GM23338 (cell line): ENCODE measurements around the gene ACSBG1.

Source experiments
- CTCF ChIP-seq, 2 experiments: fragments of 200-600 bp in 1 of 2; sonication (generic) in 1 of 2; conservative IDR thresholded peaks; 2 replicates each; pipeline versions ENCODE4 v1.5.1 to v1.6.1; 2016 to 2017; ENCODE audit warnings: antibody characterized with exemption in 2 of 2, low read depth in 2 of 2, mild to moderate bottlenecking in 2 of 2, moderate library complexity in 1 of 2
- EZH2 ChIP-seq: fragments of 200-600 bp; sonication (generic); IDR thresholded peaks from one replicate; pipeline ENCODE4 v1.8.0; 2017; ENCODE audit warnings: antibody characterized with exemption, mild to moderate bottlenecking, low read depth; ENCODE audit not compliant: unreplicated experiment
- EZH2phosphoT487 ChIP-seq: fragments of 200-600 bp; sonication (generic); IDR thresholded peaks from one replicate; pipeline ENCODE4 v1.8.1; 2018; ENCODE audit warnings: antibody characterized with exemption; ENCODE audit not compliant: unreplicated experiment
- POLR2AphosphoS5 ChIP-seq: IDR thresholded peaks from 2 replicates; pipeline ENCODE4 v1.6.1; 2016; ENCODE audit warnings: antibody characterized with exemption, low read depth

GRCh38 chr15:78207110-78207458 is 27.3 kb downstream of the ACSBG1 start:
- TF ChIP-seq EZH2 = no peak
- no peak for TF ChIP-seq CTCF (conservative IDR thresholded peaks at IDR 0.05; ENCODE audit: low read depth in 2 of 2)
- TF ChIP-seq POLR2AphosphoS5 = no peak
- no peak for TF ChIP-seq EZH2phosphoT487
